ENCODE measurements around the gene CUL3.

The CUL3 gene

DNA sequence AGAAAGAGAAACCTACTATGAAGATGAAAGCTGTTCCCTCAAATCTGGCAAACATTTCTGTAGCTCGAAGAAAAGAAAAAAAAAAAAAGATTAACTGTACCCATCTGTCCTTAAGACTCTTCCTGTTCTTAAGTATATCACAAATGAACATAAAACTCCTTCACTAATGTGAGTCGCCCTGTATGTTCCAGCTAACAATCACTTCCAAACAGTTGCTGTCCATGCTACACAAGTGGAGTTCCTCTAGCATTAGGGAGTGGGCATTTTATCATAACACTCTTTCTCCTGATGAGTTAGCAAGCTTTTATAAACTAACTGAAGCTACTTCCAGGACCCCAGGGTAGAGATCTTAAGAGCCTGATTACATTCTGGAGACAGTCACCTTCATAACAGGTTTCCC, 5.8 kb downstream of the CUL3 start:
- FAIRE-seq = no peak

DNA sequence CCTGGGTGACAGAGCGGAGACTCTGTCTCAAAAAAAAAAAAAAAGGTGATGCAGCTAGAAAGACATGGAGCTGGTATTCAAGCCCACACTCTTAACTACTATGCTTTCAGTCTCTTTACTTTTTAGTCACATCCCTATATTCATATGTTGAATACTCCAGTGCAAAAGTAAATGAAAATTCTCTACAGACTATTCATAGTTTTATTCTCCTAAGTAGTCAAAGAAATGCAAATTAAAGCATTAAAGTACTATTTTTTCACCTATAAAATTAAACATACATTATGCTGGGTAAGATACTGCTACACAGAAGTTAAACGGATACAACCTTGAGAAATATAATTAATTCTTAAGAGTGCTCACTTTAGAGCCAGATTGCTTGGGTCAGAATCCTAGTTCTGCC, 7.6 kb downstream of the CUL3 start:
- no peak for FAIRE-seq

DNA sequence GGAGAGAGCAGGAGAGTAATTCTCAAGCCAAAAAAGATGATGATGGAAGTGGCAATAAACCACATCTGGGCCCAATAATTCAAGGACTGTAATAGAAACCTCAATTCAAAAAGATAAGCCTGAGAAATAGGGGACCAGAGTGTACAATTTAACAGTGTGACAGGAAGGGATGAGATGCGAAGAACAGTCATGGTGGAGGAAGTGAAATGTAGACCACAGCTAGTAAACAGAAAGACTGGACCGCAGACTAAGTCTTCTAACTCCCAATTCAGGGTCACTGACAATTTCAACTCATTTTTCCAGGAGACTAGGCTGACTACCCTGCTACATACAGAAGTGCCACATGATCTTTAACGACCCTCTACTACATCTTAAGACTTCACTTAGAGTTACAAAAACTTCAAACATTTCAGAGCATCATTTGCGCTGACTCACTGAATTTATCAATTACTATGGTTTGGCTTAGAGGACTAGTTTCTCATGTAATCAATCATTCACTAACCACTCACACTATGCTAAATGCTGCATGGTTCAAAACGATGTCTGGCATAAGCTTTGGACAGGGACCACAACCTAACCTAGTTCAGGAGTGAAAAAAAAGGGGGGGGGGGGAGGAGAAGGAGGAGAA, 9.0 kb downstream of the CUL3 start:
- no peak for FAIRE-seq

DNA sequence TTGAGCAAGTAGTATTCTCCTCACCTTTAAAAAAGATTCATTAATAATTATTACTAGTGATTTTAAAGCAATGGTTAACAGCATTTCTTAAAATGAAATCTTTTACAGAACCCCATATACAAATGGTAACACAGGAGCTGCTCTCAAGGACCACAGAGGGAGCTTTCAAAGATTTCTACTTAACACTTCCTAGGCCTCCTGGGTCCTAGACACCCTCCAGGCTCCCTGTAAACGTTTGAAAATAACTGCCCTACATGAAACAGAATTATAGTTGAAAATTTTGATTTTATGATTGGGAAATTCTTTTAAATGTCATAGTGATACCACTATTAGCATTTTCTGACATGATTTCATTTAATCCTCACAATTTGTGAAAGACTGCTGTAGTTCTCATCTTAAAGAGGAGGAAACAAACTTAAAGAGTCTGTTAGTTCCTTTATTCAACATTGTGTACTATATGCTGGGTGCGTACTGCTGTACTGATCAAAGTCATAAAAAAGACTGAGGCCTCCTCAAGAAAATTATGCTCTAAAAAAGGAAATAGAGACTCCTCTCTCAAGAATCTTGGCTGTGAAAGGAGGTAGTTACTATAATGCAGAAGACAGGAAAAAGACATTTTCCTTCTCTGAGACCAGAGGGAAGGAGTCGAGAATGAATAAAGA, 10.6 kb downstream of the CUL3 start:
- FAIRE-seq = no peak

DNA sequence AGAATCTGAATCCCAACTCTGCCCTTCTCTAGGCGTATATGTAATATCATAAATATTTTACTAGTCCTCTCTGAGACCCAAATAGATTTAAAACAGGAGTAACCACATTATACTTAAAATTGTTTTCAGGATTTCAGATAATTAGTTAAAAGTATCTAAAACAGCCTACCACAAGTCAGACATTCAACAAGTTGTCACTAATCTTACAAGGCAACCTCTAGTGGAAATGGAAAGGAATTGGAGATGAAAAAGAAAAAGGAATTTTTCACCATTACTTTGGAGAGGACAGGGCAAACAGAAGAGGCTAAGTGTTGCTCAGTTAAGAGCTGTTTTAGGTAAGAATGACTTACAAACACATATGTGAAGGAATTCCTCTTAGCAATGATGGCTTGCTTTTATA, 11.4 kb downstream of the CUL3 start:
- no peak for FAIRE-seq

DNA sequence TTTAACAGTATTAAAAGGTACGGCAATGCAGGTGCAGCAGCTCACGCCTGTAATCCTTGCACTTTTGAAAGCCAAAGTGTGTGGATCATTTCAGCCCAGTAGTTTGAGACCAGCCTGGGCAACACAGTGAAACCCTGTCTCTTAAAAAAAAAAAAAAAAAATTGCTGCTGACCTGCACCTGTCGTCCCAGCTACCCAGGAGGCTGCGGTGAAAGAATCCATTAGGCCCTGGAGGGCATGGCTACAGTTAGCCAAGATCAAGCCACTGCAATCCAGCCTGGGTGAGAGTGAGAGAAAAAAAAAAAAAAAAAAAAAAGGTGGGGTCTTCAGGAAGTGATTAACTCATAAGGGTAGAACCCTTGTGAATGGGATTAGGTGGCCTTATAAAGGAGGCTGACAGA, 12.8 kb downstream of the CUL3 start:
- FAIRE-seq = no peak

DNA sequence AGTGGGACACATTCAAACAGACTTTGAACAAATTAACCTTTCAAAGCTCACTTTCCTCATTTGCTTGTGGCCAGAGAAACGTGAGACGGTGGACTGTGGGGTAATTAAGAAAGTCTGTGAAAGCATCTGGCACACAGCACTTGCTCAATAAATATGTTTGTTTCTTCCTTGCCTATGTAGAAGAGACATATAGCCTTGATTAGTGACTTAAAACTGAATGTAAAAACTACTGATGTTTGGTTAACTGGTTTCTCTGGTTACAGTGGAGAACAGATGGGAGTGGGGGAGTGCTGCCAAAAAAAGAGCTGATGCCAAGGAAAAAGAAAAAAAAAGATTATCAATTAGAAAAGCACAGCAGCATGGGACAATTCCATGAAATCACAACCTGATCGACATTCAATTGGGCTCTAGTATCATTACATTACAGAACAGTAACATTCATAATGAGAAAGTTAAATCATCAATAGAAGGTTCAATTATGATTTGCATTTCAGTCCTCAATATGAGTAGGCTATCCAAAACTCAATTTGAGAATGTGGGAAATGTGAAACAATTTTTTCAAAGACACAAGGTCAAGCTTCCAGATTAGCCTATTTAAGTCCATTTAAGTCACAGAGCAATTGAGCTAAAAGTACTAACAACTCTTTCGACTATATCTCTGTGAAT, 14.7 kb downstream of the CUL3 start:
- no peak for FAIRE-seq

DNA sequence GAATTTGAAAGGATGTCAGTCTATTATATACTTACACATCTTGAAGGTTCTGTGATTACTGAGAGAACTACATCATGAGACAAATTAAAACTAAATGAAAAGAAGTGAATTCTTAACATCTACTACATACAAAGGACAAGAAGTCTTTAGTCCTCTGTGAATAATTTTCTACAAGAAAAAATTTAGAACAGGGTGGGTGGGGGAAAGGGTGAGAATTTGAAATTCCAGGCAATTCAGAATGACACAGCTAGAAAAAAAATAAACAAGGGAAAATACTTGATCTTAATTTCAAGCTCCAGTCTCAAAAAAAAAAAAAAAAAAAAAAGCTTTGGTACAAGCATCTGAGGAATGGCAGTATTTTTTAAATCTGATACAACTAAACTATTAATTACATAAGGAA, 15.5 kb downstream of the CUL3 start:
- no peak for FAIRE-seq

DNA sequence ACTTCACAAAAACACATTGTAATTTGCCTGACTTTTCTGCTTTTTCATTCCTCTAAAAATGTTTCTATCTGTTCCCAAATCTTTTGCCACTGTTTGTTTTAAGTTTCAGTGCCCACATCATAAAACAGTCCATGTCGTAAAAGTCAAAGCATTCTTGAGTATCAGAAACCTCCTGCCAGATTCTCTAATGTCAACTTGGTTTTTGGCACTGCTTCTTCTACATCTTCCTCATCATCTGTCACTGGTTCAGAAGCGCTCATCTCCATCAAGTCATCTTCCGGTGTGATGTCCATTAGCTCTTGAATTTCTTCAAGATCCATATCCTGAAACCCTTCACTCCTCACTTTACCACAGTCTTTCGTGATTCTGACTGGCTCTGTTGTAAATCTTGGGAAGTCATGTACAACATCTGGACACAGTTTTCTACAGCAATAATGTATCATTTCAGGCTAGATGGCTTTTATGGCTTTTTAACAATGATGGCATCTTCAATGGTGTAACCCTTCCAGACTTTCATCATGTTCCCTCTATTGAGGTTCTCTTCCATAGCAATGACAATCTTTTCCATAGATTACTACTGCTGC, 19.6 kb downstream of the CUL3 start:
- FAIRE-seq = no peak

DNA sequence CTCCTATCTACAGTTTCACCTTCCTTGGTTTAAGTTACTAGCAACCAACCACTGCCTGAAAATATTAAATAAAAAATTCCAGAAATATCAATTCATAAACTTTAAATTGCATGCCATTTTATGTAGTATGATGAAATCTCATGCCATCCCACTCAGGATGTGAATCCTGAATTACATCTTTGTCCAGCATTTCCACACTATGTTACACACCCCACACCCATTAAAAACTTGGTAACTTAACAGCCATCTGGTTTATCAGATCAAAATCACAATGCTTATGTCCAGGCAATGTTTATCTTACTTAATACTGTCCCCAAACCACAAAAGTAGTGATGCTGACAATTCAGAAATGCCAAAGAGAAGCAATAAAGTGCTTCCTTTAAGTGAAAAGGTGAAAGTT, 21.6 kb downstream of the CUL3 start:
- no peak for FAIRE-seq

DNA sequence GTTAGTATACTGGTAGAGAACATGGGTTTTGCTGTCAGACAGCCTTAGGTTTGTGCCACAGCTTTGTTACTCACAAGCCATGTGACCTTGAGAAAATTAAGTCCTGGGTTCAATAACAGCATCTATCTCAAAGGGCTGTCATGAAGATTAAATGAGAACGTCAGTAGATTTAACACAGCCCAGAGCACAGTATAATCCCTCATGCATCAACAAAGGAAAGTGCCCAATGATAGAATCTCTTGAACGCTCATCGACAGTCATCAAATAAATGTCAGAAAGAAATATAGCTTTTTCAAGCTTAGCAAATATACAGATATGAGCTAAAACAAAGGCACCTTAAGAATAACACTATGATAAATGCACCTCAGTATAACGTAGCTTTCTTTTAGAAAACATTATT, 22.3 kb downstream of the CUL3 start:
- FAIRE-seq = no peak

DNA sequence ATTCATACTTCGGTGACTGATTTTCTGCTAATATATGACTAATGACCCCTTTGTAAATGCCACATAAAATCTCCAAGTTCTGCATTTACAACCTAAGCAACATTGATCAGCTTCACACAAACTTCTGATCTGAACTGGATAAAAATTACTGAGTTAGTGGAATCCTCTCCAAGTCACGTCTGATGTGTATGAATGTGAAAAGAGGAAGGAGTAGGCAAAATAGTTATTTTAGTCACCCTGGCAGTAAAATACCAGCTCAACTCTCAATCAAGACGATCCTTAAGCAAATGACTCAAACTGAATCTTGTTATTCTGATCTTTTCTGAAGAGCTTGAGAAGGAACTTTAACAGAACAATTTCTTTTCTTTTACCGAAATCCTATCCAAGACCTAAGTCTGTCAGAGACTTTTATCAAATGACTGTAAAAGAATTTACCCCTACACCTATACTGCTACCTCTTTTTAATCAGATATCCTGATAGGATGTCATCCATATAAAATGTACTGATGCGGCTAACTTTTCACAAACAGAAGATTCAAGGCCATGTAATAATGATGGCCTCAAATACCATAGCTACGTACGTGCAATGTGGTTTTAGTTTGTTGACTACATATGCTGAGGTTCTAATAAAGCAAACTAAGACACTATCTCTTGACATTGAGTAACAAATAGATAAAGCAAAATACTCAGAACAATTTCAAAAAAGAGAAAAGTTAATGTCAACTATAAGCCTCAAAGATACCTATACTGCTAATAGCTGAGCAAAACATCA, 23.7 kb downstream of the CUL3 start:
- no peak for FAIRE-seq

DNA sequence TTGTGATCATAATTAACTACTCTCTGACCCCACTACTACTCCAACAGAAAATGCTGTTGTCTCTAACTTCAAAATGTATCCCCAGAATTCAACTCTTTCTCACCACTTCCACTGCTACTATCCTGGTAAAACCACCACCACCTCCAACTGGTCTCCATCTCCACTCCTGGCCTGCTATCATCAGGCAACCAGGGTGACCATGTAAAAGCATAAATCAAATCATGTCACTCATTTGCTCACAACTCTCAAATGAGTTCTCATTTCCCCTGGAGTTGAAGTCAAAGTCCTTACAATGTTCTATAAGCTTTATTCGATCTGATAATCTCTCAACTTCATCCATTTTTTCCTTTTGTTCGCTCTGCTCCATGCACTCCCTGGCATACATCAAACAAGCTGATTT, 24.6 kb downstream of the CUL3 start:
- no peak for FAIRE-seq

DNA sequence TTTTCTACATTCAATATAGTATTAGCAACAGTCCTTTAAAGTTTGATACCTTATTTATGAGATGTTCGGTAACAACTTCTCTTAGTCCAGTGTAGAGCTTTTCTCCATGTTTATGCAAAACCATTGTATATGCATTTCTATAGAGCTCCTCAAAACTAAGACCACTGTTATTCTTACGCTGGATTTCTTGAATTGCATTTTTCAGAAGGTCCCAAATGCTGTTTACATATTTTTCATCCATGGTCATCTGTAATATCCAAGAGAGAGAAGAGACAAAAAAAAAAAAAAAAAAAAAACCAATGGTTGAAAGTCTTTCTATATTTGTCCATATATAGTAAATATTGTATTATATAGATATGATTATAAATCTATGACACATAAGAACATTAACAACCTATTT, 27.6 kb downstream of the CUL3 start:
- FAIRE-seq = peak; percentile 46

DNA sequence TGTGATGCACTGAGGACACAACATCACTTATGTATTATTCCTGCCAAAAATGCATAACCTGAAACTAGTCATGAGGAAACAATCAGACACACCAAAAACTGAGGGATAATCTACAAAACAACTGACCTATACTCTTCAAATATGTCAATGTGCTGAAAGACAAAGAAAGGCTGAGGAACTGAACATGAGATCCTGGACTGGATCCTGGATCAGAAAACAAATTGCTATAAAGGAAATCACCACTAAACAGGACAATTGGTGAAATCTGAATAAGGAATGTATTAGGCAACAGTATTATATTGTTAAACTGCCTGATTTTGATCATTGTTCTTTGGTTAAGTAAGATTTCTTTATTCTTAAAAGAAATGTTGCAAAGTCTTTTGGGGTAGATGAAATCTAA, 28.8 kb downstream of the CUL3 start:
- no peak for FAIRE-seq

DNA sequence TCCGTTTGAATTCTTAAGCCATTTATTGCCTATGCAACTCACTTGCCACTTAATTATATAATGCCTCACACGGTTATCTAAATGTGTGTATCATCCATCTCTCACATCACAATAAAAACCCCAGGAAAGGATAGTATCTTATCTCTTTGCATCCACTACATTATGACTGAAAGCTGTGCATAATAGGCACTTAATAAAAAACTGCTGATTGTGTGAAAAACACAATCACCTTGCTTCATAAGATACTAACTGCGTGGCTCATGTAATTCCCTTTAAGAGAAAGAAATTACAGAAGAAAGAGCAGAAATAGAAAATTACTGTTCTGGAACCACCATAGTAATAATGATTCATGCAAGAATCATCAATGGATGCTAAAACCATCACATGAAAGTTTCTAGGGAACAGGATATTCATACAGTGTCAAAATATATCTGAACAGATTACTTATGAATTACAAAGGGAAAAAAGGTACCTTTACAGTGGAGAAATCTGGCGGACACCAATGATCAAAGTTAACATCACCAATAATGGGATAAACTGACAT, 29.3 kb downstream of the CUL3 start:
- no peak for FAIRE-seq

DNA sequence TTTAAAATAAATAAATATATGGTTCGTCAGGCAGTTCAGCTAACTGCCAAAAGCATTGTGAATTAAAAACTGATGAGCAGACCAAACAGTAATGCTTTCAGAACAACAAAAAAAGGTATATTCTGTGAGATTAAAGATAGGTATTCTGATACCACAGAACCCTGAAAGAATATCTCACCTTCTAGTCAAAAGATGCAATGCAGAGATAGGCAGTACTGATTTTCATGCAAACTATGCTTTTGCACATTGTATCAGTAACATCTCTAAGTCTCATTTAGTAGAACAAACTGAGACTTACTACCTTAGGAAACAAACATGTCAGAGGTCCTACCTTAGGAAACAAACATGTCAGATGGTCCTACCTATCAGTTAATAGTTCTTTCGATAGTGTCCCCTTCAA, 32.4 kb downstream of the CUL3 start:
- FAIRE-seq = no peak

DNA sequence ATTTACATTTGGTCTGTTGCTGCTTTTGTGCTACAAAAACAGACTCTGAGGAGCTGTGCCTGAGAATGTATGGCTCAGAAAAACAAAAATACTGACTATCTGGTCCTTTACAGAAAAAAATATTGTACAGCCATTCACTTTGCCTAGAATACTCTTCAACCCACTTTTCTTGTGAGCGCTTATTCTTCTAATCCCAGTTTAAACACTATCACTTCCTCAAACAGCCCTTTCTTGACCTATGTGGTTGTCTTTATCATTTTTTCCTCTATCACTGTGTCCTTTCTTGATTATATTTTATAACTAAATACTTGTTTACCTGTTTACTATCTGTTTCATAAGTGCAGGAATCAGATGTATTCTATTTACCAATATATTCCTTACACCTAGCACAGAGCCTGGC, 33.5 kb downstream of the CUL3 start:
- no peak for FAIRE-seq

DNA sequence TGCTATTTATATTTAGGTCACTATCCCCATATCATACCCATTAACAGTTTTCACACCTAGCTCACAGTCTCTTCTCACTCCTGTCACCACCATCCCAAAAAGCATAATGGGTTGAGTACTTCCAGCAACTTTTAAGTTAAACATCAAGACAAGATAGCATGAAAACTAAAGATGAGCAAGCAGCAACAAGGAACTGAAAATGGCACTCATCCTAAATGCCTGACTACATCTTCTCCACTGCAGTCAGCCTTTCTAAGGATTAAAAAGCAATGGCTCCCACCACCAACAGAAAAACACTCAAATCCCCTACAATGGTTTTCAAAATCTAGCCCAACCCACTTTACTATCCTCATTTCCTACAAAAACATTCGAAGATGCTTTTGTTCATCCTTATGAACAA, 38.2 kb downstream of the CUL3 start:
- FAIRE-seq = no peak

DNA sequence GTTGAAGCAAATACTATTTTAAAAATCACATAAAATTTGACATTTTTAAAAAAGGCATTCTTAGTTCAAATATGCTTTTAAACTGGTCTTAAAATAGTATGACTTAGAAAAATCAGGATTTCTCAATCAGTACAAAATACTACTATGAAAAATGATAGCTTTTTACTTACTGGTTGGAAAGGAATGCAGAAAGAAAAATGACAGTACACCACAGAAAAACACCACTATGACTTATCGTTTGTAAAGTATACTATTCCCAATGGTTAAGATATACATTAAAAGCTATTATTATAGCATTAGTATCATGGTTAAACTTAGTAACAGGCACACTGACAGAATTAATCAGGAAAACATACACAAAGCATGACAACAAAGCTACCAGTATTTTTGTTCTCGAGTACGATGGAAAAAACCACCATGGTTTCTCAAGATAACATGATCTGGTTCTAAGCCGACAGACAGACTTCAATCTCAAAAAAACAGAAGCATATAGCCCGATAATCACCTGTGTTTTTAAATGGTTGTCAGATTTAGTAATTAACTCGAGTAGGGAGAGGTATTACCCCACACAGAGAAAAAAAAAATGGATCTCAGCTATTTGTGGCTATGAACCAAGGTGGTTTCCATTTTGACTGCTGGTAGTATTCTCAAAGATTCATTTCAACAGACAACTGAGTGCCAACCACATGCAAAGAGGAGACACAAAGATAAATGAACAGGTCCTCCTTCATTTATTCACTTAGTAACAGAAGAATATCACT, 39.1 kb downstream of the CUL3 start:
- no peak for FAIRE-seq

DNA sequence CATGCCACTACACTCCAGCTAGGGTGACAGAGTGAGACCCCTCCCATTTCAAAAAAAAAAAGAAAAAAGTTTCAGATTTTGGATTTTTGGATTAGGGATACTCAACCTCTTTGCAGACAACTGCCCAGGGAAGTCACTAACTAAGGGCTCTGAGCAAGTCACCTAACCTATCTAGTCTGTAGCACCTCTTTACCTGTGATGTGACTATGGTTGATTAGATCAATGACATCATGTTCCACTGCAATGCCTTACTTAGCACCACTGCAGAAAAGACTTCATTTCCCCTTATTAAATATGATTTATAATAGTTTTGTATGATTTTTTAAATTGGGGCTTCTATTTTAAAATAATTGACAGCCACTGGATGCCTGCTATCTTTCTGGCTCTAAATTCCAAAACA, 41.2 kb downstream of the CUL3 start:
- no peak for FAIRE-seq

DNA sequence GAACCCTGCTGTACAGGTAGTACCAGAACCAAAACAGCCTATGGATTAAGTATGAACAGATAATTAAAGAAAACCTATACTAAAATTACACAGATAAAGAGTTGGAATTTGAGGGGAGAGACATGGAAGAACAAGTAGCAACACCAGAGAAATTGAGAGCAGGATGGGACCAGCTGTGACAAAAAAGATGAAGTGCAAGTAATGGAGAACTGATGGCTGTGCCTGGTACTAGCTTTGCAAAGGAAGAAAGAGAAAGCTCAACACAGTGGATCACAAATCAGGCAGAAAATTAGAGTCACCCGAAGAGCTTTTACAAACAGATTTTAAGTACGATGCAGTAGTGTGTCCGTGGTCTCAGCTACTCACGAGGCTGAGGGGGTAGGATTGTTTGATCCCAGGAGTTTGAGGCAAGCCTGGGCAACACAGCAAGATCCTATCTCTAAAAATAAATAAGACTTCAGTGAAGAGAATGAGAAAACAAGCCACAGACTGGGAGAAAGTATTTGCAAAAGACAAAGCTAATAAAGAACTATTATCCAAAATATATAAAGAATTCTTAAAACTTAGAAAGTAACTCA, 46.5 kb downstream of the CUL3 start:
- FAIRE-seq = no peak
